SJSA1 (cell line): ENCODE data around the gene PLXND1. TPM values are rescaled to one million over a fixed set of nuclear protein-coding genes. Genes with fewer than 3 reads are reported as not detected.
"Not testable (repeated sequence)": the region's sequence is repeated elsewhere in the genome, so short reads cannot be mapped to it uniquely, and the experiment has no call there.

ENCODE experiments used
- DNase-seq, 2 experiments: peaks; one replicate each; pipeline ENCODE4 v3.0.0-alpha.2; 2015 to 2020; ENCODE audit warnings: low spot score in 2 of 2, low read depth in 1 of 2
- H3K27ac ChIP-seq: fragments of 250-450 bp; sonication (Bioruptor Pico); 2 replicates; pipeline ENCODE4 v1.5.1; 2020; ENCODE audit warnings: mild to moderate bottlenecking, moderate library complexity
- H3K27me3 ChIP-seq: fragments of 250-450 bp; sonication (Bioruptor Pico); replicated peaks from 2 replicates; pipeline ENCODE4 v1.5.1; 2020; ENCODE audit warnings: mild to moderate bottlenecking, moderate library complexity
- H3K36me3 ChIP-seq: fragments of 250-450 bp; sonication (Bioruptor Pico); 2 replicates; pipeline ENCODE4 v1.5.1; 2020; ENCODE audit warnings: mild to moderate bottlenecking
- H3K4me1 ChIP-seq: fragments of 250-450 bp; sonication (Bioruptor Pico); replicated peaks from 2 replicates; pipeline ENCODE4 v1.6.1; 2021; ENCODE audit warnings: mild to moderate bottlenecking
- H3K4me3 ChIP-seq: fragments of 250-450 bp; sonication (Bioruptor Pico); 2 replicates; pipeline ENCODE4 v1.5.1; 2020; ENCODE audit warnings: mild to moderate bottlenecking
- H3K9me3 ChIP-seq: fragments of 250-450 bp; sonication (Bioruptor Pico); replicated peaks from 2 replicates; pipeline ENCODE4 v1.5.1; 2020; ENCODE audit warnings: mild to moderate bottlenecking
- total RNA-seq: library from RNA; depleted of rRNA; stranded (reverse); fragments of >200 nt; shearing (Covaris generic); gene quantifications from 2 replicates; pipeline ENCODE4 v1.2.3, GENCODE V29; 2014

PLXND1 gene
- total RNA-seq, 1 experiment from 2014 or later = 80.1 TPM

DNA sequence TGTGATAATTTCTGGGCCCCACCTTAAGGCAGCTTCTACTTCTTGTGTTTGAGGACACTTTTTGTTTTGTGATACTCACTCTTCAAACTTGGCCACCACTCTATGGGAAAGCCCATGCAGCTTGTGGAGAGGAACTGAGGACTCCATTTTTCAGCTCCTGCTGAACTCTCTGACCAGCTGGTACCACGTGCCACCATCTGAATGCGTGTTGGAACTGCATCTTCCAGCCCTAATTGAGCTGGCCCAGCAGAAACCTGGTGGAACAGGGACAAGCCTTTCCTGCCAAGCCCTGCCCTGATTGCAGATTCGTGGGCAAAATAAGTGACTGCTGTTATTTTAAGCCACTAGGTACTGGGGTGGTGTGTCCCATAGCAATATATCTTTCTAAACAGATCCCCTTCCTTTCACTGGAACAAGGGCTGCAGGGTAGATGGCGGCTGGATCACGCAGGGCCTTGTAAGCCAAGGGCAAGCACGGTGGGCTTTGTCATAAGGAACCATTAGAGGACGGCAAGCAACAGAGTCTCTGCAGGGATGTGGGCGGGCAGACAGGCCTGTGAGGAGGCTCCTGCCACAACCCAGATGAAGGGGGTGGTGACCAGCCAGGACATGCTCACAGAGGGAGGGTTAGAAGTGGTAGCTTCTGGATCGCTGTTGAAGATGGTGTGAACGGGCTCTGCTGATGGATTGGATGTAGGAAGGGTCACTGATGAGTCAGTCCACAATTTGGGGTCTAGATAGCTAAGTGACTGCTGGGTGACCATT, 54.0 kb downstream of the PLXND1 start:
- Histone ChIP-seq H3K4me1 (peaks cover 40% of the 10 kb centered on the region), H3K4me3 (no peak overlapping the region), H3K27ac (no peak overlapping the region), H3K36me3 (peaks cover 28% of the 10 kb centered on the region), H3K9me3 (no peaks in the 10 kb centered on the region), H3K27me3 (no peaks in the 10 kb centered on the region)
- DNase-seq = no peak

DNA sequence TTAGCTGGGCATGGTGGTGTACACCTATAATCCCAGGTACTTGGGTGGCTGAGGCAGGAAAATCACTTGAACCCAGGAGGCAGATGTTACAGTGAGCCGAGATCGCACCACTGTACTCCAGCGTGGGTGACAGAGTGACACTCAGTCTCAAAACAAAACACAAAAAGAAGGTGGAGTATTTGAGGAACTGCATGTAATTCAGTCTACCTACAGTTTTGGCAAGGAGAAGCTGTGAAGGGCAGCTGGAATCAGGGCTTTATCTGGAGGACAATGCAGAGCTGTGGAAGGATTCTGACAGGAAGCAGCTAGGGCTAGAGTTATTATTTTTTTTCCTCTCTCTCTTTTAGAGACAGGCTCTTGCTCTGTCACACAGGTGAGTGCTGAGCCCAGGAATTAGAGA, 56.7 kb downstream of the PLXND1 start:
- DNase-seq = no peak
- no peak overlapping the region for H3K4me3 ChIP-seq
- peaks cover 20% of the 10 kb centered on the region for H3K4me1 ChIP-seq

DNA sequence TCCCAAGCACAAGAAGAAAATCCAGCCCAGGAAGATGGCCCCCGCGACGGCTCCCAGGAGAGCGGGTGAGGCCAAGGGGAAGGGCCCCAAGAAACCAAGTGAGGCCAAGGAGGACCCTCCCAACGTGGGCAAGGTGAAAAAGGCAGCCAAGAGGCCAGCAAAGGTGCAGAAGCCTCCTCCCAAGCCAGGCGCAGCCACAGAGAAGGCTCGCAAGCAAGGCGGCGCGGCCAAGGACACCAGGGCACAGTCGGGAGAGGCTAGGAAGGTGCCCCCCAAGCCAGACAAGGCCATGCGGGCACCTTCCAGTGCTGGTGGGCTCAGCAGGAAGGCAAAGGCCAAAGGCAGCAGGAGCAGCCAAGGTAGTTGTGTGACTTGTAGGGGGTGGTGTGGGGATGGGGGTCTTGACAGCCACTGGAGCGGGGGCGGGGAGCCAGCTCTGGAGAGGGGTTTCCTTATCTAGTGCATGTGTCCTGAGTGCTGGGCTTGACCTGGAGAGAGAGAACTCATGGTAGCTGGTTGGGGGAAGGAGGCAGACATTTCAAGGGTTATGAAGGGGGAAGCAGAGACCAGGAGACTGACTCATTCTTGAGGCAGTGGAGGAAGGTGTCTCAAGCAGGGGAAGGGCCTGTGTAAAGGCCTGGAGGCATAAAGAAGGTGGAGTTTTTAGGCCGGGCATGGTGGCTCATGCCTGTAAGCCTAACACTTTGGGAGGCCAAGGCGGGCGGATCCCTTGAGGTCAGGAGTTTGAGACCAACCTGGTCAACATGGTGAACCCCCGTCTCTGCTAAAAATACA, 57.3 kb downstream of the PLXND1 start:
- no peak for DNase-seq
- Histone ChIP-seq H3K4me1 (peaks cover 14% of the 10 kb centered on the region), H3K27me3 (no peaks in the 10 kb centered on the region), H3K4me3 (no peak overlapping the region), H3K36me3 (no peaks in the 10 kb centered on the region; the same call in 1 of the 2 replicates), H3K27ac (no peak overlapping the region), H3K9me3 (no peaks in the 10 kb centered on the region)

More for the DNA sequence above, 56.7 kb downstream of the PLXND1 start:
- no peaks in the 10 kb centered on the region for H3K9me3 ChIP-seq
- no peaks in the 10 kb centered on the region for H3K27me3 ChIP-seq
- no peak overlapping the region for H3K27ac ChIP-seq
- H3K36me3 ChIP-seq = peaks cover 3% of the 10 kb centered on the region

DNA sequence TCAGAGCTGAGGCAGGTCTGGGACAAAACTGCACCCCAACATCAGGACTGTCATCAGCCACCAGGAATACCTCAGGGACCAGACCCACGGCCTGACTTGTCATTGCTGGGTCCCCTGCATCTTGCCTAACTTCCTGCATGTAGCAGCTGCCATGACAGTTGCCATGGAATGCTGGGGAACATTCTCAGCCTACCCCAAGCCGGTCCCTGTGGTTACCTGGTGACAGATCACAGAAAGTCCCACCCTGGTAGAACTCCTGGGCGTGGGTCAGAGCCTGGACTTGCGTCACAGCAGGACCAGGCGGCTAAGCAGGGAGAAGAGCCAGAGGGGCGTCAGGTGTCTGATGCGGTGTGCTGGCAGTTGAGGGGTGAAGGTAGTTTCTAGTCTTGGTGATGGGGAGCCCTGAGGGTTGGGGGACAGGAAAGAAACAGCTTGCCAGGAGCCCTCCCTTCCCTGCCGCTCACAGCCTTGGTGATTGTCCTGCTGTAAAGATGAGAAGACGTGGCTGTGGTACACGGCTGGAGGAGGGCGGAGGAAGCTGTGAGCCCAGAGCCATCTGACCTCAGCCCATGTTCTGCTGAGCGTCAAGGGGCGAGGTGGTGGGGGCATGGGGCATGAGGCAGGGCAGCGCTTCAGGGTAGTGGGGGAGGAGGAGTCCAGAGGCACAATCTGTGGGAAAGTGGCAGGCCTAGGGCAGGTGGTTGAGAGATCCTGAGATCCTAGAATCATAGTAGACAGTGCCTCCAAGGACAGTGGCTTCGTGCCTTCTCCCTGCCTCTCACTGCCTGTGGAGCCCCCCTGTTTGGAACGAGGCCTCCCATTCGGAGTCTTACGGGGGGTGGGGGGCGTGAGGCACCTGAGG, 58.1 kb downstream of the PLXND1 start:
- no peaks in the 10 kb centered on the region for H3K9me3 ChIP-seq
- H3K36me3 ChIP-seq = no peaks in the 10 kb centered on the region; the same call in 1 of the 2 replicates
- H3K27ac ChIP-seq = no peak overlapping the region
- no peak overlapping the region for H3K4me3 ChIP-seq
- no peaks in the 10 kb centered on the region for H3K27me3 ChIP-seq
- H3K4me1 ChIP-seq = peaks cover 10% of the 10 kb centered on the region
- DNase-seq = no peak

DNA sequence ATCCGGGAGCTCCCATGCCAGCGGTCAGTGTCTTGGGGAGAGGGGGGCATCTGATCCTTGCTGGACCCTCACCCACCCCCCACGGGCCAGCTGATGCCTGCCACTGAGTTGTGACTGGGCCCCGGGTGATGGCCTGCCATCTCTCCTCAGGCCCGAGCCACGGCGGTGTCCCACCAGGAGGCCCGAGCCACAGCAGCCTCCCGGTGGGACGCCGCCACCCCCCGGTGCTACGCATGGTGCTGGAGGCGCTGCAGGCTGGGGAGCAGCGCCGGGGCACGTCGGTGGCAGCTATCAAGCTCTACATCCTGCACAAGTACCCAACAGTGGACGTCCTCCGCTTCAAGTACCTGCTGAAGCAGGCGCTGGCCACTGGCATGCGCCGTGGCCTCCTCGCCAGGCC, 59.2 kb downstream of the PLXND1 start:
- H3K27me3 ChIP-seq = no peaks in the 10 kb centered on the region
- no peak overlapping the region for H3K4me3 ChIP-seq
- H3K27ac ChIP-seq = no peak overlapping the region
- H3K9me3 ChIP-seq = no peaks in the 10 kb centered on the region
- H3K36me3 ChIP-seq = no peaks in the 10 kb centered on the region
- peaks cover 10% of the 10 kb centered on the region for H3K4me1 ChIP-seq
- no peak for DNase-seq

DNA sequence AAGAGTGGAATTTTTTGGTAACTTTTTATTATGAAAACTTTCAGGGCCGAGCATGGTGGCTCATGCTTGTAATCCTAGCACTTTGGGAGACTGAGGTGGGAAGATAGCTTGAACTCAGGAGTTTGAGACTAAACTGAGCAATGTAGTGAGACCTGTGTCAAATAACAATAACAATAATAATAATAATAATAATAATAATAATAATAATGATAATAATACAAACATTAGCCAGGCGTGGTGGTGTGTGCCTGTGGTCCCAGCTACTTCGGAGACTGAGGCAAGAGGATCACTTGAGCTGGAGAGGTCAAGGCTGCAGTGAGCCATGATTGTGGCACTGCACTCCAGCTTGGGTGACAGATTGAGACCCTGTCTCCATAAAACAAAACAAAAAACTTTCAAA, 60.5 kb downstream of the PLXND1 start:
- not testable (repeated sequence) for H3K4me1 ChIP-seq, H3K4me3 ChIP-seq, H3K27ac ChIP-seq, H3K36me3 ChIP-seq, DNase-seq, H3K27me3 ChIP-seq, H3K9me3 ChIP-seq

DNA sequence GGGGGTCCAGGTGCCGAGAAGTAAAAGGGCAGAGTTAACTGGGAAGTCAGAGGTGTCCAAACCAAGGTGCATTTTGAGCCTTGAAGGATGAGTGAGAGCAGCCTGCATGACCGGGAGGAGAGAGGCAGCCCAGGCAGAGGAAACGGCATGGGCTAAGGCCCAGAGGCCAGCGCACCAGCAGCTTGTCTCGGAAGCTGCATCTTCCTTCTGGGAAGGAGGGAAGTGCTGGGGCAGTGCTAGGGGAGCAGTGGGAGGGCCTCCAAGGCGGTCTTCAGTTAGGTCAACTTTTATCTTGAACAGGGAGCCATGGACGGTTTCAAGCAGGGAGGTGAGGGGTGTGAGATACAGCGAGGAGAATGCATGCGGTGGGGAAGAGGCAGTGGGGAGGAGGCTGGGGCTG, 62.5 kb downstream of the PLXND1 start:
- DNase-seq = no peak
- Histone ChIP-seq H3K4me3 (no peak overlapping the region), H3K27ac (no peak overlapping the region), H3K27me3 (no peaks in the 10 kb centered on the region), H3K36me3 (no peaks in the 10 kb centered on the region), H3K9me3 (no peaks in the 10 kb centered on the region), H3K4me1 (peaks cover under 1% of the 10 kb centered on the region)

DNA sequence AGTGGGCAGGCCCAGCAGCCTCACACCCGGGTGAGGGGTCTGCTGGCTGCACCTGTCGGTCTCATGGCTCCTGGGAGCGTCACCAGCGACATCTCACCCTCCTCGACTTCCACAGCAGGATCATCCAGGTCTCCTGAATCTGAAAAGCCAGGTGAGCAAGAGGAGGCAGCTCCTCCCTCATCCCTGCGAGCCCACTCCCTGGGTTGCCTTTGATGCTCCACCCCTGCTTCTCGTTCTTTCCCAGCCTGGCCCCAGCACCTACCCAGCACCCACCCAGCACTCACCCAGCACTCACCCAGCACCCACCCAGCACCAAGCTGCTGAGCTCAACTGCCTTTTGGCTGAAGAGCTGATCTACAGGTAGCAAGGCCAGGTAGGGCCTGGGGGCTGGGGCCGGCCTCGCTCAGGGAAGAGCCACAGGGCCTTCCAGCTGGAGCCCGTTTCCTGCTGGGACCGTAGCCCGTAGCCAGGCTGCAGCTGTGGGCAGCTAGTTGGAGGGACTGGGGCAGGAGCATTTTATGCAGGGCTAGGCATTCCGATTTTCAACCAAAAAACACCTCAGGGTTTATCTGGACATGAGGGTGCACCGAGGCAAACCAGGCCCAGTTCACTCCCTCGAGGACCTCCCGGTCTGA, 63.2 kb downstream of the PLXND1 start, which contains the start of gene H1-8:
TSS of gene H1-8 (plus strand) at position 20 of the 635 bp plus-strand sequence. CDS start at position 64, 44 bp downstream.
- DNase-seq = no peak
- H3K36me3 ChIP-seq = no peaks in the 10 kb centered on the region
- no peaks in the 10 kb centered on the region for H3K9me3 ChIP-seq
- H3K27ac ChIP-seq = no peak within 1 kb of the TSS
- no peak within 1 kb of the TSS for H3K4me3 ChIP-seq
- no peaks in the 10 kb centered on the region for H3K4me1 ChIP-seq
- no peaks in the 10 kb centered on the region for H3K27me3 ChIP-seq

DNA sequence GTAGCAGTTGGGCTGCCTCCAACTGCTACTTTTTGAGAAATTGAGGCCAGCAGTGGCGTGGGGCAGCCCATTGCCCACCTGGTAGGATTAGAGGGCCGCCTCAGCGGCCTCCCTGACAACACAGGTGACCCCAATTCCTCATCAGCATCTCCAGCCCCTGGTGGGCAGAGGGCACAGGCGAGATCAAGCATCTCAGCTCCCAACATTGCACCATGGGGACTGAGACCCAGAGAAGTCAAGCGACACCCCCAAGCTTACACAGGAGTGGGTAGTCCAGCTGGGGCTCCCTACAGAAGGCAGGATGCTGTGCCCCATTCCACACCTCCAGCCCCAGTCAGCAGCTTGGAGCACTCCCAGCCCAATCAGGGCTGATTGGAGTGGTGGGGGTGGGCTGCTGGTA, 63.7 kb downstream of the PLXND1 start:
- H3K4me1 ChIP-seq = no peaks in the 10 kb centered on the region
- no peaks in the 10 kb centered on the region for H3K36me3 ChIP-seq
- no peak overlapping the region for H3K4me3 ChIP-seq
- no peaks in the 10 kb centered on the region for H3K27me3 ChIP-seq
- DNase-seq = no peak
- H3K27ac ChIP-seq = no peak overlapping the region
- H3K9me3 ChIP-seq = no peaks in the 10 kb centered on the region

DNA sequence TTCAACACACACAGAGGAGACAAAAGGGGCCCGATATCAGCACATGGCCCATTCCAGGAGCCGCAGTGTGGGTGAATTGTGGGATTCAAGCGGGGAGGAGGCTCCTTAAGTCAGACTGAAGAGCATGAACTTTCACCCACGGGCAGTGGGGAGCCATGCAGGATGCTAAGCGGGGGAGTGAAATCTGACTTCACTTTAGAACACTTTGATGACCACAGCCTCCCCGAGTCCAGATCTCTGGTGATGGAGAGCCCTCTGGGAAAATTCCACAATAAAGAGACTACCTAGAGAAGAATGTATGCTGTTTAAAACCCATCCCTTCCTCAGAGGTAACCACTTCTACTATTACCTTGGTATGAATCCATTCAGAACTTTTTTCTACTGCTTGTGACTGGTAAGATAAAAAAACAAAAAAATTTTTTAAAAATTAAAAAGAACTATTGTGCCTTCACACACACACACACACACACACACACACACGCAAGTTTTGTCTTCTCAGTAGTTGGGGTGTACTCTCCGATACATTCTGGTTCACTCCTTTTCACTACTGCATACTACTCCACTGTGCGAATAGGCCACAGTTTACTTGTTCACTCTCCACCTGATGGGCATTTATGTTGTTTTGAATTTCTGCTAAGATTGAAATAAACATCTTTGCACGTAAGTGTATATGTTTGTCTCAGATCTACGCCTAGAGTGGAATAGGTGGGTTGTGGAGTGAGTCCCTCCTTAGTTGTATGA, 65.5 kb downstream of the PLXND1 start:
- H3K27me3 ChIP-seq = no peaks in the 10 kb centered on the region
- H3K9me3 ChIP-seq = no peaks in the 10 kb centered on the region
- H3K36me3 ChIP-seq = no peaks in the 10 kb centered on the region
- H3K4me1 ChIP-seq = no peaks in the 10 kb centered on the region
- no peak overlapping the region for H3K4me3 ChIP-seq
- no peak for DNase-seq
- no peak overlapping the region for H3K27ac ChIP-seq

DNA sequence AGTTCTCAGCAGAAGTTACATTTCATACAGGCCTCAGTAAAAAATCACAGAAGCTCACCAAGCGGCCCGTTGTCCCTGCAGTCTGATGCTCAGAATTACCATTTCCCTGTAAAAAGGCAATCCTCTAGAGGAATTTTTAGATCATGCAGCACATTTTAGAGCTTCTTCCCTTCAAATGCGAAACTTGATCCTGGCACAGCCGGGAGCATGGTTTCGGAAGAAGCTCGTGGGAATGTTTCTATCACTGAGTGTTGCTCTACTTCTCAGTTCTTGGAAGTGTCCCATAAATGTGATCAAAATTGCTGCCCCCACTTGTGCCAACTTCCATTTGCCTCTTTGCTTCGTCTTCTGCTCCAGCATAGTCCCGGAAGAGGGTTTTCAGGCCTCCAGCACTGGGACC, 67.3 kb downstream of the PLXND1 start:
- no peaks in the 10 kb centered on the region for H3K9me3 ChIP-seq
- no peaks in the 10 kb centered on the region for H3K36me3 ChIP-seq
- DNase-seq = no peak
- H3K27me3 ChIP-seq = no peaks in the 10 kb centered on the region
- H3K27ac ChIP-seq = no peak overlapping the region
- H3K4me3 ChIP-seq = no peak overlapping the region
- peaks cover 6% of the 10 kb centered on the region; the same call in 1 of the 2 replicates for H3K4me1 ChIP-seq

DNA sequence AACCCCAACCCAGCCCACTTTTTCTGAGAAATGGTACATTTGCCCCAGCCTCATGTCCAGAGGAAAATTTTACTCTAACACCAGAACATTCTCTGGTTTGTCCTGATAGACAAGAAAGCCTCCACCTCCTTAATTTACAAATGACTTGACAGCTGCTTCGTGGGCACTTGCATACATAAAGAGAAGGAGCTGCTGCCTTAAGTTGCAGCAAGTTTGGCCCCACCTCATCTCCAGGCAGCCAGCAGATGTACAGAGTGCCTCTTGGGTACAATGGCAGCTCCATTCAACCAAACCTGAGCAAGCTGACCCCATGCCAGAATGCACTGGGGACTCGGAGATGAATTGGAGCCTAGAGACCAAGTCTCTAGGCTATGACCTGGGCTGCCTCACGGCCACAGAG, 69.7 kb downstream of the PLXND1 start:
- no peaks in the 10 kb centered on the region for H3K9me3 ChIP-seq
- H3K4me1 ChIP-seq = peaks cover 6% of the 10 kb centered on the region; the same call in 1 of the 2 replicates
- H3K36me3 ChIP-seq = no peaks in the 10 kb centered on the region
- no peak for DNase-seq
- no peak overlapping the region for H3K27ac ChIP-seq
- H3K4me3 ChIP-seq = no peak overlapping the region
- no peaks in the 10 kb centered on the region for H3K27me3 ChIP-seq

DNA sequence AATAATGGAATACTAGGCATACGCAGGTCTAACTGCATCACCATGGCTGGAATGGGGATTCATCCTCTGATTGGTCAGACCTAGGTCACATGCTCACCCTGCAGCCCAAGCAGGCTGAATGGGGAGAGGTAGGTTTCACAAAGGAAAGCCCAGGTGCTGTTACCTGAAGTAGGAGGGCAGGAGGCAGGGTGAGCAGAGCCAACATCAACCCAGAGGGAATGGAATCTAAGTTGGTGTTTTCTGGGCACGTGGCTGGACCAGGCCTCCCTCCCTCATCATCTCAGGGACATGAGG, 70.2 kb downstream of the PLXND1 start:
- Histone ChIP-seq H3K36me3 (no peaks in the 10 kb centered on the region), H3K9me3 (no peaks in the 10 kb centered on the region), H3K27me3 (no peaks in the 10 kb centered on the region), H3K4me1 (peaks cover 6% of the 10 kb centered on the region; the same call in 1 of the 2 replicates), H3K27ac (no peak overlapping the region), H3K4me3 (no peak overlapping the region)
- DNase-seq = no peak
